Suppressor macrophage treated with lipopolysaccharide for 4 hours (primary cell): Measurements from ENCODE around the gene CSK.

ENCODE experiments used
- DNase-seq: peaks from one replicate; pipeline ENCODE4 v3.0.0-alpha.2; 2020

CSK gene

DNA sequence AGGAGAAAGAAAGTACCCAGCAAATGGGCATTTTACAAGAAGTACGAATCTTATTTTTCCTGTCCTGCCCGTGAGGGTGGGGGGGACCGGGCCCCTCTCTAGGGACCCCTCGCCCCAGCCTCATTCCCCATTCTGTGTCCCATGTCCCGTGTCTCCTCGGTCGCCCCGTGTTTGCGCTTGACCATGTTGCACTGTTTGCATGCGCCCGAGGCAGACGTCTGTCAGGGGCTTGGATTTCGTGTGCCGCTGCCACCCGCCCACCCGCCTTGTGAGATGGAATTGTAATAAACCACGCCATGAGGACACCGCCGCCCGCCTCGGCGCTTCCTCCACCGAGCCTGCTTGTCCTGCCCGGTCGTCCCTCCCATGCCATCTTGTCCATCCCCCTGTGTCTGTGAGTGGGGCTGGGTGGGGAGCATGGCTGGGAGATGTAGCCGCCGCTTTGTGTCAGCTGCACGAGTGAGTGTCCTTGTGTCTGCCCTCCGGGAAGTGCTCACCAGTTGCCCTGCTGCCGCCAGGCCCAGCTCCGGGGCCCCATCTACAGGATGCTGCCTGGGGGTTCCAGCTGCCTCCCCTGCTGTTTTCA lies 21.1 kb downstream of the CSK start:
- DNase-seq: no peak

DNA sequence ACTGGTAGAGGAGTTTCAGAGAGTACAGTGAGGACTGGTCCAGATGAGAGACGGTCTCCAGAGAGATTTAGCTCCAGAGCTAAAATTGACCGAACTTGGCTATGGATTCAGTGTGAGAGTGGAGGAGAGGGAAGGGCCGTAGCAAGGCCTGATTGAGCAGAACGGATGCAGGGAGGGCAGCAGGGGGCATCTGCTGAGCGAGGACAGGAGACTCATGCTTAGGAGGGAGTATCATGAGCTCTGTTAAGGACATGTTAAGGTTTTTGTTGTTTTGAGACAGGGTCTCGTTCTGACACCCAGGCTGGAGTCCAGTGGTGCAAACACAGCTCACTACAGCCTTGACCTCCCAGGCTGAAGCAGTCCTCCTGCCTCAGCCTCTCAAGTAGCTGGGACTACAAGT lies 23.1 kb downstream of the CSK start:
- DNase-seq: no peak

DNA sequence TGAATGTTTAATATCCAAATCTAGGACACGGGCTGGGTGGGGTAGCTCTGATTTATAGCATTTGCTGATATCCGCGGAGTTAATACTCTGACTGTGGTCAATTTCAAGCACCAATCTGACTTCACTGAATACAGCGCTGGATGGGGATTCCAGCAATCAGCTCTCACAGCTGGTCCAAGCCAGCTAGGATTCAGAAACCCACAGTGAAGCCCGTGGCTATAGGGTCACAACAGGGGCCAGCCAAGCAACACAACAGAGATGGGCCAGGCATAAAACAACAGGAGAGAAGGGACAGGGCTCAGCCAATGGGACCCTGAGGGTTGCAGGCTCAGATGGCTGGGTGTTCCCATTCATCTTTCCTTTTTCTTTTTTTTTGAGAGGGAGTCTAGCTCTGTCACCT lies 25.4 kb downstream of the CSK start:
- no peak for DNase-seq

DNA sequence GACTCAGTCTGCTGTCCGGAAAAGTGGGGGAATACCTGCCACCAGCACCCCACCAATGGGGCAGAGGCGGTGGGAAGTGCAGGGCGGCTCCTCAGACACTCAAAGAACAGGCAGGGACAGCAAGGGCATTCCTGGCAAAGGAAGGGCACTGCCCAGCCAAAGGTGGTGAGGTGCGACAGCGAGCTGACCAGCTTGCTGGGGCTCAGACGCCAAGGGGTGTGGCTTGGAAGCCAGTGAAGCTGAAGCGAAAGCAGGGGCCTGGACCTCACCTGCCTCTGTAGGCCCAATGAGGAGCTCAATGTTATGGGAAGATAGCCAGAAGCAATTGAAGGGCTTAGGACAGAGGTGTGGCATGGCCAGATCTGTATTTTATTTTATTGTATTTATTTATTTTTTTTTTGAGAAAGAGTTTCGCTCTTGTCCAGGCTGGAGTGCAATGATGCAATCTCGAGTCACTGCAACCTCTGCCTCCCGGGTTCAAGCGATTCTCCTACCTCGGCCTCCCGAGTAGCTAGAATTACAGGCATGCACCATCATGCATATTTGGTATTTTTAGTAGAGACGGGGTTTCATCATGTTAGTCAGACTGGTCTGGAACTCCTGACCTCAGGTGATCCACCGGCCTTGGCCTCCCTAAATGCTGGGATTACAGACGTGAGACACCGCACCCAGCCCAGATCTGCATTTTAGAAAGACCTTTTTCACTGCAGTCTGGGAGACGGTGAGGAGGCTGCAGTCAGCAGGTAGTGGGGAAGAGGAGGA lies 26.4 kb downstream of the CSK start:
- no peak for DNase-seq

DNA sequence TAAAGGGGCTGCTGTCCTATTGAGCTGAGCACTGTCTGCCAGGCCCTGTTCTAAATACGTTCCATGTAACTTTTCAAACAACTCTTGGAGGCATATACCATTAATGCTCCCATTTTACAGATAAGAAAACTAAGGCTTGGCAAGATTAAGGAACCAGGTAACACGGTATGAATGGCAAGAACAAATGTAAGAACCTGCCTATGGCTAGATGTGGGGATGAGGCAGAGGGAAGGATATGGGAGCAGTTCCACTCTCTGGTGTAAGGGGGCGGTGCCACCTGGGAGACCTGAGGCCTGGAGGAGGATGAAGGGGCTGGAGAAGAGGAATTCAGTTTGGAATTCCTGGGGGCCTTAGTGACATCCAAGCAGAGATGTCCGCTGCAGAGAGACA lies 27.0 kb downstream of the CSK start:
- no peak for DNase-seq

DNA sequence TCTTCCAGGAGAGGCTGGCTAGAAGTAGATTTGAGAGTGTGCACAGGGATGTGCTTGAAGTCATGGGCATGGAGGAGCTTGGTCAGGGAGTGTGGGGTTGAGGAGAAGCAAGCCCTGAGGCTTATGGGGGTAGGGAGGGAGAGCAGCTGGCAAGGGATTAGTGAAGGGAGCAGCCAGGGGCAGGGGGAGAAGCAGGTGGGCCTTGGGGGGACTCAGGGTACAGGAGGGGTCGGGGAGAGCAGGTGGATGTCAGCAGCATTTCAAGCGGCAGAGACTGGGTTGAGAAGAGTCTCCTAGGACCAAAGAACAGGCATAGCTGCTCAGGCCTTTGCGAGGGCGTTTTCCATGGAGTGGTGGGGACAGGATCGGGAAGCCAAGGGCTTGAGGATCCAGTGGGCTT lies 27.4 kb downstream of the CSK start:
- DNase-seq: no peak

DNA sequence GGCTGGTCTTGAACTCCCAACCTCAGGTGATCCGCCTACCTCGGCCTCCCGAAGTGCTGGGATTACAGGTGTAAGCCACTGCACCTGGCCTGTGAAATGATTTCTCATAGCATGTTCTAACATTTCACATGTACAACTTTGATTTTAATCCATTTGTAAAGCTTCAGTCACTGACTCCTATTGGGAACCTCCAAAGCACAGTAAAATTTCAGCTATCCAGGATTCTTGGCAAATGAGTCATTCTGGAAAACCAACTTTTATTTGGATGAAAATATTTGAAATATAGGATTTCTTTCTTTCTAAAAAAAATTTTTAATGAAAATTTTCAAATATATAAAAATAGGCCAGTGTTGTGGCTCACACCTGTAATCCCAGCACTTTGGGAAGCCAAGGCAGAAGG lies 28.1 kb downstream of the CSK start:
- no peak for DNase-seq

DNA sequence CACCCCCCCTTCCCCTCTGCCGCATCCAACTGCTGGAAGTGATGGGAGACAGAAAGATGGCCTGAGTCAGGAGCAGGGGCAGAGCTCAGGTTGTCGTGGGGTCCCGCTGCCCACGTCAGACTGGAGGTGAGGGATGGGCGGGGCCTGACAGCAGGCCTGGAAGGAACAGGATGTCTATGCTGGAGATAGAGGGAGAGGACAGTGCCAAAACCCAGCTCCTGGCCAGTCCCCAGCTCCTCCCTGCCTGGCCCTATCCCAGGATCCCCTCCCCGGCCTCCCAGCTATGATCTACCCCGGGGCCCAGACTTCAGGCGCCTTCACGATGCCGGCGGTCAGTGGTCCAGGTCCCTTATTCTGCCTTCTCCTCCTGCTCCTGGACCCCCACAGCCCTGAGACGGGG lies 30.7 kb downstream of the CSK start, which contains the start of gene LMAN1L:
Gene LMAN1L, plus strand, starts transcription at position 303 of the 400 bp plus-strand sequence. Its CDS starts 20 bp downstream, at position 323.
- no peak for DNase-seq

DNA sequence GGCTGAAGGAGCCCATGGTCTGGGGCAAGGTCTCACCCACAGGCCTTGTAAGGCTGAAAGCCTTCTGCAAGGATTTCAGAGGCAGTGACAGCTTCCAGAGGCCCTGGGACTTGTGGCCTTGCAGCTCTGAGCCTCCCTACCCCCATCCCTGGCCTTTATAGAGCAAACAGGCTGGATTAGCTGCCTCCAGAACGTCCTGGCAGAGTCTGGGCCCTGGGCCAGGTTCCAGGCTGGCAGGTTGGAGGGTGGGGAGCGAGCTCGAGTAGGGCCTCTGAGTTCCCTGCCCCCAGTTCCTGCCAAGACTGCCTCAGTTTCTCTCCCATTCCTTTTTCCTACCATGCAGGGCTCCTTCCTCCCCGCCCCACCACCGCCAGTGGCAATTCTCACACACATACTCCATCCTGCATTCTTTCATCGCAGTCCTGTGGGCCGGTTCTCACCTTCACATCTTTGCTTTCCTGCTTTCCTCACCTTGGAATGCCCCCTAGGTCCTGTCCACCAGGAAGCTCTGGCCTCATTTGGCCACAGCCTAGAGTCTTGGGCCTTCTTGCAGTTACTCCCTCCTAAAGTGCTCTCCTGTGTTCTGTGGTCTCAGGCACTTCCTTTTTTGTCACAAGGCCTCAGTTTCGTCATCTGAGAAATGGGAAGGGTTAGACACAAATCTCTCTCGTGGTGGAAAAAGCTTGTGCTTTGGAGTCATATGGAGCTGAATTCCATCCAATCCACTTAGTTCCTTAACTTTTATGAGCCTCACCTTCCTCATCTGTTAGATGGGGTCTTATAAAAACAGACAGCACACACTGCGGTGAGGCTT lies 33.4 kb downstream of the CSK start:
- peak; percentile 46 for DNase-seq

DNA sequence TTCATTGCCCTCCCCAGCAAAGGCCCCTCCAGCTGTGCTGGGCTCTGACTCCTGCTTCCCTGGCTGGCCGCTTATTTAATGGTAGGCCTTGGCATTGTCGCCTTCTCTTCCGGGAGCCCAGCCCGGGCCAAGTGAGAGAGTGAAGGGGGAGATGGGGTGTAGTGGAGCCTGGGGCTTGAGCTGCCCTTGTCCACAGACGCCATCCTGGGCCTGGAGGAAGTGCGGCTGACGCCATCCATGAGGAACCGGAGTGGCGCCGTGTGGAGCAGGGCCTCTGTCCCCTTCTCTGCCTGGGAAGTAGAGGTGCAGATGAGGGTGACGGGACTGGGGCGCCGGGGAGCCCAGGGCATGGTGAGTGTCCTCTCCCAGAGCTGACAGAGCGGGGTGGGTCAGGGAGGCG lies 34.1 kb downstream of the CSK start:
- DNase-seq: no peak

DNA sequence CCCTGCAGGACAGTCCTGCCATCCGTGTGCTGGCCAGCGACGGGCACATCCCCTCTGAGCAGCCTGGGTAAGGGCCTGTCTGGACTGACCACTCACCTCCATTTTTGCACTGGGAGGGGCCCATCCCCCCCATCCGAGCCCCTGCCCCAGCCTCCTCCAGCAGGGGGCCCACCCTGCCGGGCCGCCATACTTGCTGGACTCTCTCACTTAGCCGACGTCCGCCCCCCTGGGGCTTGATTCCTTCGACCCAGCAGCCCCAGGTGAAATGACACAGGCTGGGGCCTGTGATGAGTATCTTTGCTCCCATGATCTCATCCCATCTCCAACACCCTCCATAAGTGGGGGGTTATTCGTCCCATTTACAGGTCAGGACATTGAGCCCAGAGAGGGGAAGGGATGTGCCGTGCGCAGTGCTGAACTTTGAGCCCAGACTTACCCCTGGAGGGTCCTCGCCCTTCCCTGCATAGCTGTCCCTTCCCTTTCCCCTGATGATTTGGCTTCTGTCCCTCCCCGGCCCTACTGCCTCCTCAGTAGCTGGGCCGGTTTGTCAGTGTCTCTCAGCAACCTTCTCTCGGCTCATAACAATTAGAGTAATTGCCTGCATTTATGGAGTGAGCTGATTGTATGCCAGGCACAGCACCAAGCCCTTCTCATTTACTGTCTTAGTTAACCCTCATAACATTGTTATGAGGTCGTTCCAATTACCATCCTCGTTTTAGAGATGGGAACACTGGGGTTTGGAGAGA lies 34.9 kb downstream of the CSK start:
- DNase-seq: no peak

DNA sequence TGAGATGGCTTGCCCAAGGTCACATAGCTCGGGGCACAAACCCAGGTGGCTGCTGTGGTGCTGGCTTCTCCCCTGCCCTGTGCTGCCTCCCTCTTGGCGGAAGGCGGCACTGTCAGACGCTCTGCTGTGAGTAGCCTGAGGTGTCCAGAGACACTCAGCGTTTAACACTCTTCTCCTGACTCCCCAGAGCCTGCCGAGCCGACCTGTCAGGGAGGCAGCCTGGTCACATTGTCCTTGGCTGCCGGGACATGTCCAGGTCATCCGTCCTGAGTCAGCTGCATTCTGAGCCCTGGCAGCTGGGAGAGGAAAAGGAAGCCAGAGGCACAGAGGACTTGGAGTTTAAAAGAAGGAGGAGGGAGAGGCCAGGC lies 35.5 kb downstream of the CSK start:
- DNase-seq: no peak

DNA sequence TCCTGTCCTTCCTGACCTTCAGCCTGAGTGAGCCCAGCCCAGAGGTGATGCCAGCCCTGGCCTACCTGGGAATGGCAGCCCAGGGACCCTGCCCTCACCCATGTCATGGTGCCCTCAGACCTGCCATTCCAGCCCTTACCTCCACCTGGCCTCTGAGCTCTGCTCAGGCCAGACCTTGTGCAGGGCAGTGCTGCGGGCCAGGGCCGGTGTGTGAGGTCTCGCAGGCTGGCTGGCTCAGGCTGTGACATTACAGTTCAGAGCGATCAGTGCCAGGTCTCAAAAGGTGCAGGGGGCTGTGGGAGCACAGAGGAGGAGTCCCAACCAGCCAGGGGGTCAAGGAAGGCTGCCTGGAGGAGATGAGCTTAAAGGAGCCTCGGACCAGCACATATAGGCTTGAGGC lies 38.2 kb downstream of the CSK start:
- DNase-seq: no peak

DNA sequence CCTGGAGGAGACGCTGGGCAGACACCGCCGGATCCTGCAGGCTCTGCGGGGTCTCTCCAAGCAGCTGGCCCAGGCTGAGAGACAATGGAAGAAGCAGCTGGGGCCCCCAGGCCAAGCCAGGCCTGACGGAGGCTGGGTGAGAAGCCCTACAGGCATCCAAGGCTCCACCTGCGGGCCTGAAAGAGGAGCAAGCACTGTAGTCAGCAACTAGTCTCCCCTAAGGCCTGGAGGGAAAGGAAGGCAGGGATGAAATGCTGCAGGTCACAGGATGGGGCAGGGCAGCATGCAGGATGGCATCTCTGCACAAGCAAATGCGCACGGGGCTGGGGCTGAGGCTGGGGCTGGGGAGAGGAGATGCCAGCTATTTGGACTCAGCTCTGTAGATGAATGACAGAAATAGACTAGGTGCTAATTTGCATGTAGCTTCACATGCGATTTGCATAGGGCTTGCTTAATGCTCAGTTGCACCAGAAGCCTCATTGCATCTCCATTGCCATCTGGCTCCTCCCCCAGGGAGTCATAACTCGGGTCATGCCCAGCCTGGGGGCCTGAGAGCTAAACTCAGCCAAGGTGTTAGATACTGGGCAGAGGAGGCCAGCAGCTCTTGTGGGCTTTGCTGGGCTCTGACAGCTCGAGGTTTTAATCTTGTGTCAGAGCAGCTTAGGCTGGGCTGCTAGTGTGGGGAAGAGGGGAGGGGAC lies 39.4 kb downstream of the CSK start:
- DNase-seq: peak; percentile 56

DNA sequence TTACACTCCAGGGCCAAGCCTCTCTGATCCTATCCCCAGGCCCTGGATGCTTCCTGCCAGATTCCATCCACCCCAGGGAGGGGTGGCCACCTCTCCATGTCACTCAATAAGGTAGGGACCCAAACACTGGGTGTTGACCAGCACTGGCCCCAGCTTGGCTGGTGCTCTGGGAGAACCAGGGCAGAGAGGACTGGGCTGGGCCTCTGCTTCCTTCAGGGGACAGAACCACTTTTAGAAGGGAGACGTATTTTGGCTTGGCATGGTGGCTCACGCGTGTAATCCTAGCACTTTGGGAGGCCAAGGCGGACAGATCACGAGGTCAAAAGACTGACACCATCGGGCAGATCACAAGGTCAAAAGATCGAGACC lies 39.9 kb downstream of the CSK start:
- DNase-seq: no peak

DNA sequence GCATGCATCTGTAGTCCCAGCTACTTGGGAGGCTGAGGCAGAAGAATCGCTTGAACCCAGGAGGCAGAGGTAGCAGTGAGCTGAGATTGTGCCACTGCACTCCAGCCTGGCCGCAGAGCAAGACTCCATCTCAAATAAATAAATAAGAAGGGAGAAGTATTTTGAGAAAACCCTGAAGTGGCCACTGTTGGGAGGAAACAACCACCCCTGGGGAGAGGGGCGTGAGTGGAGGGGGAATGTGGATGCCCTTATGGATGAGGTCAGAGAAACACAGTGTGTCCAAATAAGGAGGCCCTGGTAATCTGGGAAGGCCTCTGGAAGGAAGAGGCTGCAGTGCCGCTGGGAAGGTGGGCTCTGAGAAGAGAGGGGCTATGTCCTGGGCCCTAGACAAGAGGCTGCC lies 40.4 kb downstream of the CSK start:
- DNase-seq: no peak

DNA sequence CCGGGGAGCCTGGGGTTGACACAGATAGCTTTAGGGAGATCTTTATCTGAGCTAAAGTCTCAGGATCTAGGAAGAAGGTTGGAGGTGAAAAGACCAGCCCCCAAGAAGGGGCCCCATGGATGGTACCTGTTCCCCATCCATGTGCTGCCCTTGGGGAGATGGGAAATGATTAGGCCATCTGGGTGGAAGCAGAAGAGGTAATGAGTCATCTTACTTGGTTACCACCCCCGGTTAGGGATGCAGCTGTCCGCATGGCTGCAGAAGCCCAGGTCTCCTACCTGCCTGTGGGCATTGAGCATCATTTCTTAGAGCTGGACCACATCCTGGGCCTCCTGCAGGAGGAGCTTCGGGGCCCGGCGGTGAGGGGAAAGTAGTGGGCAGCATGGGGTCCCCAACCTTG lies 41.4 kb downstream of the CSK start:
- DNase-seq: no peak

DNA sequence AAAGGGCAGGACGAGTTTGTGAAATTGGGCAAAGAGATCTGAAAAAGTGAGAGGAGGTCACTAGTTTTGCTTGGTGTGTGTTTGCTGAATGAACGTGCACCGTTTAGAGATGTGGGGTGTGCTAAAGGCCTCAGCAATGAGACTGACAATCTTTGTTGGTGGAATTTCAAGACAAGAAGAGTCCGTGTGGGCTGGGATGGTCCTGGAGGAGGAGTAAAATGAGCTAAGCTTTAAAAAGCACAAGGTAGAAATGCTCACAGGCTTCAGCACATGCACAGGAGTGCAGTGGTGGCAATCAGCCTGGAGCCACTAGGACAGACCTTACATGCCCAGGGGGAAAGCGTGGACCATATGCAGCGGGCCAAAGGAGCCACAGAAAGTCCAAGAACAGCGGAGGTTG lies 43.1 kb downstream of the CSK start:
- DNase-seq: no peak

DNA sequence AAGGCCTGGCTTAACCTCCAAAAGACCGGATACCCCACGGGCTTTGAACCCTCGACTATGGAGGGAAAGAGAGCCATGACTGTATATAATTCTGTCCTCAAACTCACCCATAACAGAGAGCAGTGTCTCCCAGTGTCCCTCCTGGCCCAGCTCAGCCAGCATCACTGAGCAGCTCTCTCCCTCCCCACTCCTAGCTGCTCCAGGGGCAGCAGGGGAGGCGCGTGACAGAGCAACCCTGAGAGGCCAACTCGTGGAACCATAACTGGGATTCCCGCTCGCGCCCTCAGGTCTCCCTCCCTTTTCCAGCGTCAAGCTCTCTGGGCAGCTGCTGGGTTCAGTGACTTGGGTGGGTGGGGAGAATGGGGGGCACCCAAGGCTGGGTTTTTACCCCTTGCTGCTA lies 44.0 kb downstream of the CSK start:
- DNase-seq: no peak

DNA sequence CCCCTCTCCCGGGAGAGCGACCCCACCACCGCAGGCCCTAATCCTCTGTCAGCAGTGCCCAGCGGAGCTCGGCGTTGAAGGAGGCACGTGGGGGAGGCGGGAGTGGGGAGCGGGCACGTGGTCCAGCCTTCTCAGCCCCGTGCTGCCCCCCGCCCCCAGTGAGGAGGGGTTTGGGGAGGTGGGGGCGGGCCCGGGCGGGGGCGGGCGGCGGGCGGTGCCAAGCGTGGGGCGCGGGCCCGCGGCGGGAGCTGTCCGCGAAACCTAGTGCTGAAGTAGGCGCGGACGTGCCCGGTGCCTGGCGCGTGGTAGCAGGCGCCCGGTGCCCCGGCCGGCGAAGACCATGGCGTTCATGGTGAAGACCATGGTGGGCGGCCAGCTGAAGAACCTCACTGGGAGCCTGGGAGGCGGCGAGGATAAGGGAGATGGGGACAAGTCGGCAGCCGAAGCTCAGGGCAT lies 44.5 kb downstream of the CSK start, which contains the start of gene CPLX3:
Gene CPLX3, plus strand, starts transcription at position 264 of the 456 bp plus-strand sequence. Its CDS starts 77 bp downstream, at position 341.
- peak; percentile 31 for DNase-seq

DNA sequence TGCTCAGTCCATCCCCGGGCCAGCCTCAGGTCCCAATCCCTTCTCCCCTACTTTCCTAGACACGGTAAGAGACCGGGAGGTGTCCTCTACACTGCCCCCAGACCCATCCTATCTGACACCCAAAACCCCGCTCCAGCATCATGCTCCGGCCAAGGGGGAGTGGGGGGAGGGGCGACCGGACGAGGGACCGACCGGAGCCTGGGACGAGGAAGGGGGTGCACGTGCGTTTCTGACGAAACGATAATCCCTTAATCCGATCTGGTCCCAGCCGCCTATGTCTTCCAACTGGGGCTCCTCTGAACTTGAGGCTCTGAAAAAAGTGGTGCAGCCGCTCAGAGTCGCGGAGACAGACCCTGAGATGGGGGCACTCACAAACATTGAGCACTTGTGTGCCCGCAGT lies 45.0 kb downstream of the CSK start:
- no peak for DNase-seq

DNA sequence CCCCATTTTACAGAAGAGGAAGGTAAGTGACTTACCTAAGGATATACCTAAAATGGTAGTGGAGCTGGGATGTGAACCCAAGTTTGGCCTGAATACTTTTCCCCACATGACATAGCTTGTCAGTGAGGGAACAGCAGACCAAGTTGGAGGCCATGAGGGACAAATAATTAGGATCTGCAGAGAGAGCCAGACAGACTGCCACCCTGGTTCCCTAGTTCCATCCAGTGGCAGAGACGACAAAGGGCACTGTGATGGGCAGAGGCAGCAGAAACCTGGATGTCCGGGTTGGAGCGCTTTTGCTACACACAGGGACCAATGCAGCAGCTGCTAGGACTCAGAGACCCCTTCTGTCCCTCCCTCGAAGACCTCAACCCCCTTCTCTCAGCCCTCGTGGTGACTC lies 45.7 kb downstream of the CSK start:
- DNase-seq: no peak

DNA sequence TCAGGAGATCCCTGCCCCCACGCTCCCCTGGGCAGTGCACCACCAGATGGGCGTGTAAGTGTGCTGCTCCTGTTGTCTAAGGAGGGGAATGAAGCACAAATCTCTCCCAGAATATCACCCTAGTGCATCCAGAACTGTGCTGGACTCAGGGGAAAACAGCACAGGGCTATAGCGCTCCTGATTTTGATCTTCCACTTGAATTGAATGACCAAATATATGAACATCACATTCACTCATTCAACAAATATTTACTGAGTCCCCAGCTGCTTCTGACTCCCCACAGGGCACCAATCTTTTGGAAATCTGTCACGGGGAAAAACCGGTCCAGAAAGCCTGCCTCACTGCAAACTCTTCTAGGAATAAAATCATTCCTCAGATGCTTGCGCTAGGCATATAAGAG lies 47.0 kb downstream of the CSK start:
- no peak for DNase-seq
